ENCODE results near the gene RNF208.

The RNF208 gene

DNA sequence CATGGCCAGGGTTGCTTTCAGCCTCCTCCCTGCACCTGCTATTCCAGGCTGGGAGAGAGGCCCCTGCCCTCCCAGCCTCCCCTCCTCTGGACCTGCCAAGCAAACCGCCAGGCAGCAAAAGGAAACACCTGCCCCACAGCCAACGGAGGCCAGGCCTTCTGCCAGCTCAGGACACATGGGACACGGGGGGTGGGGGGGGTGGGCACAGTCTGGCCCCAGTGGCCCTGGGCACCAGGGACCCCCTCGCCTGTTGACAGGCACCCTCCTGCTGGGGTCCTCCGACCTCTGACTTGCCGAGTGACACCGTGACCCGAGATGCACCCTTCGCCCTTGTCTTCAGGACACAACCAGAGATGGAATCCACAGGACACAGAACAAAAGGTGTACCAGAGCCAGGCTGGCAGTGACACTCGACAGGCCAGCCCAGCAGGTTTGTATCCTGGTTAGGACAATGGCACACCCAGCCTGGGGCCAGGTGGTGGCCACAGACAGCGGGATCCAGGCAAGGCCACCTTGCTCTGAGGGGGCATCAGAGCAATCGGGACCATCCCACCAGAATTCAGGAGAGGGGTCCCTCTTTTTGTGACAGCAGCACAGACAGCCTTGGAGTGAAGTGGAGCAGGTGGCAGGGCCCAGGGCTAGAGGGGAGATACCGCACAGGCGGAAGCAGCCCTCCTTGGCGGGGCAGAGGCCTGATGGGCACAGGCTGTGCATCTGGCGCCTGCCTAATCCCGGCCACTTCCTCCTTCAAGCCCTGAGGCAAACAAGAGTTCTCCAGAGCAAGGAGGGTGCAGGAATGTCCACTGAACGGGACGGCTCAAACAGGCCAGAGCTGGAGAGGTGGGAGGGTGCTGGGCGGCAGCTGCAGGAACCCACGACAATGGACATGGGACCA is 48.9 kb downstream of the RNF208 start:
- DNase-seq = no peak

DNA sequence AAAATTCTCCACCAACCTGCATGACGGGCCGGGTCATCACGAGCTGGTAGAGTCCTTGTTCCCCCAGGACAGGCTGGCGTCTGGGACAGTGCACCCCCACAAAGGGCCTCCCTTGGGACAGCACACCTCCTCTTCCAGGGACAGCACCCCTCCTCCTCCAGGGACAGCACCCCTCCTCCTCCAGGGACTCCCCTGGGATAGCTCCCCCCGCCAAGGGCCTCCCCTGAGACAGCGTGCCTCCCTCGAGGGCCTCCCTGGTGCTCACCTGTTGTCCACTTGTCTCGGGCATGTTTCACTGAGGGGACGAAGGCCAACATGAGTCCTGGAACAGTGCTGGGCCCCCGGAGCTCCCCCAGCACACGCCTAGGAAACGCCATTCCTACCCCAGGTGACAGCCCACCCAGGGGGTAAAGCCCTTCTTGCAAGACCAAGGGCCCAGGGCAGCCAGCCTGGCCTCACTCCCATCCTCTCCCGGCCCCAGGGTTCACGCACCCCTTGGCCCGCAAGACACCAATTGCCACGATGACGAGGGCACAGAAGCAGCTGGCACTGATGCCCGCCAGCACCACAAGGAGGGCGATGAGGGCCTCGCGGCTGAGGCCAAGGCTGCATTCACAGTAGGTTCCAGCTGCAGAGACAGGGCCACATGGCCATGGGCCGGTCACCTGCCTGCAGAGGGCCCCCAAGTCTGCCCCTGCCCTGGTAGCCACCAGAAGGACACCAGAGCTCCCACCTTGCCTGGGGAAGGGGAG is 50.7 kb downstream of the RNF208 start:
- DNase-seq = no peak

DNA sequence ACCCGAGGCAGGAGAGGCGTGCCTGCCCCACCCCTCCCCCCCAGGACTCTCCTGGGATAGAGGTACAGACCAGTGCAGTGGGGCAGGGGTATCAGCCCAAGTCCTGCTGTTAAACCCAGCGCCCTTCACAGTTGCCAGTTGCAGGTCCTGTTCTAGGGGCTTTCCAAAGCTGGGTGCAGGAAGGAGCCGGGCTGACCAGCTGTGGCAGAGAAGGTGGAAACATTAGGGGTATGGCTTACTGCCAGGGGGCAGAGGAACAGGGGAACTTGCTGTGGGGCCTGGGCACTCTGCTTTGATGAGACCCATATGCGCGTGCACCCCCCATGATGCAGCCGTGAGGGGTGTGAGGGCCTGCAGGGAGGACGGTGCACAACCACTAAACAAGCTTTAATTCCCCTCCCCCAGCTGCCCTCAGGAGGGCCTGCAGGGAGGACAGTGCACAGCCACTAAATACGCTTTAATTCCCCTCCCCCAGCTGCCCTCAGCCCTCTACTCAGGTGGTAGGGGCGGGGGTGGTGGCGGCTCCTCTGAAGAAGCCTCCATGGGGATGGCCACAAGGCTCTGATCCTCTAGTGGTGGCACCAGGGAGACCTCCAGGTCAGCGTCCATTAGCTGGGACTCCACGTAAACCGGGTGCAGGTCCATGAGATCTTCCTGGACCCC is 51.4 kb downstream of the RNF208 start:
- DNase-seq = no peak
